Kidney (tissue), 14 donors: ENCODE results near the gene CEACAM16. TPM values are rescaled to one million over a fixed set of nuclear protein-coding genes. Genes with fewer than 3 reads are reported as not detected.

Experiments
- DNase-seq, 5 donors: peaks; one replicate each; pipeline ENCODE4 v3.0.0-alpha.2; 2013 to 2020
- FAIRE-seq: peaks from 2 replicates; lab custom pipeline; 2012; peaks lifted over from hg19 to GRCh38; lab: Jason Lieb, UNC
- H3K27ac ChIP-seq, 2 donors: one replicate each; pipeline ENCODE4 v1.7.0; 2013; ENCODE audit warnings: low read depth in 2 of 2, low read length in 2 of 2, inconsistent platforms in 1 of 2
- H3K27me3 ChIP-seq: one replicate; pipeline ENCODE4 v1.7.1; 2013; ENCODE audit warnings: low read length, inconsistent platforms; ENCODE audit not compliant: control insufficient read depth, insufficient read depth
- H3K36me3 ChIP-seq, 3 donors: one replicate each; pipeline versions ENCODE4 v1.7.0 to v1.7.1; 2013; ENCODE audit warnings: low read length in 3 of 3, control low read depth in 1 of 3, inconsistent platforms in 1 of 3; ENCODE audit not compliant: insufficient read depth in 3 of 3, control insufficient read depth in 2 of 3
- H3K4me1 ChIP-seq, 3 donors: one replicate each; pipeline versions ENCODE4 v1.7.0 to v1.7.1; 2013; ENCODE audit warnings: low read length in 3 of 3, inconsistent platforms in 1 of 3, low read depth in 1 of 3; ENCODE audit not compliant: control insufficient read depth in 2 of 3, insufficient read depth in 2 of 3
- H3K4me3 ChIP-seq, 3 donors: one replicate each; pipeline versions ENCODE4 v1.7.0 to v1.8.1; 2013; ENCODE audit warnings: low read length in 3 of 3, control low read depth in 1 of 3, inconsistent platforms in 1 of 3
- H3K9ac ChIP-seq, 3 donors: one replicate each; pipeline versions ENCODE4 v1.7.0 to v1.7.1; 2013; ENCODE audit warnings: low read length in 3 of 3, control low read depth in 1 of 3, inconsistent platforms in 1 of 3
- H3K9me3 ChIP-seq, 3 donors: one replicate each; pipeline versions ENCODE4 v1.7.0 to v1.7.1; 2013; ENCODE audit warnings: low read length in 3 of 3, control low read depth in 1 of 3, inconsistent platforms in 1 of 3; ENCODE audit not compliant: control insufficient read depth in 2 of 3, insufficient read depth in 1 of 3
- intact Hi-C: fragments of 100-400 bp; cut with DNase I; formaldehyde crosslinking; loops from one replicate; pipeline ENCODE4 v1.11.1; 2022
- polyA plus RNA-seq: library from polyadenylated mRNA; stranded (reverse); fragments of 350-450 nt; fragmentation: Illumina TruSeq; extraction: RNeasy Lipid Tissue Mini Kit (QIAGEN cat#74804); gene quantifications from one replicate; pipeline ENCODE4 v1.2.3, GENCODE V29; 2014; ENCODE audit warnings: low read depth, low replicate concordance; ENCODE audit not compliant: insufficient read depth
- total RNA-seq: library from RNA; stranded (reverse); fragmentation: NEBNext Ultra II Directional; extraction: Animal tissue kit (Norgen Biotek cat#: 25700); gene quantifications from one replicate; pipeline ENCODE4 v1.2.1, GENCODE V29; 2021
- TF ChIP-seq, protein P1 (sequence below): IDR thresholded peaks from 3 replicates; pipeline ENCODE4 v1.5.1; 2012; ENCODE audit warnings: mild to moderate bottlenecking, moderate library complexity, borderline replicate concordance; ENCODE audit not compliant: insufficient read depth; ENCODE audit errors: extremely low read depth
- donor health status: control.
- donor health status: control.
- donor health status: control.
- donor health status: control.
- donor health status: control.
- donor health status: DM: yes; HTN: yes; CAD: no.
- donor health status: Normal renal cell carcinoma (clear cell type).

CEACAM16 gene
- total and polyA plus RNA-seq, 2 donors from 2014 or later = not detected

DNA sequence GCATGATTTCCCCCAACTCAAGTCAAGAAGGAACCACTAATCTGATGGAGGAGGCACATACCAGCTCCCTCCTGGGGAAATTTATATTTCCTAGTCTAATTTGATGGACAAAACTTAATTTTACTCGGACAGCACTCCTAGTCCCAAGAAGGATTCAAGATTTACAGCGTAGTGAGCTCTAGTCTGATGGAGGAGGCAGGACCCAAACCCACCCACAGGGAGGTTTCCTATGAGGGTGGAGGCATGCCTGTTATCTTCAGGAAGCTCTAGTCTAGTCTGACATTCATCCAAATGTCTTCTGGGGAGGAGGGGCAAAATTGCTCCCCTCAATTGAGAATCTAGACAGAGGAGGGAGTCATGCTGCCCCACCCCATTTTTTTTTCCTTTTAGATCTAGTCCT, 39.2 kb downstream of the CEACAM16 start:
- no peak overlapping the region for H3K4me3 ChIP-seq
- peaks cover 0 to 17% (median 9%) of the 10 kb centered on the region in 3 donors for H3K4me1 ChIP-seq
- DNase-seq (no peak), FAIRE-seq (no peak)
- H3K9me3 ChIP-seq = no peaks in the 10 kb centered on the region
- no peak overlapping the region for H3K27ac ChIP-seq
- H3K9ac ChIP-seq = no peak overlapping the region
- no peaks in the 10 kb centered on the region for H3K27me3 ChIP-seq
- TF ChIP-seq, protein P1, sequence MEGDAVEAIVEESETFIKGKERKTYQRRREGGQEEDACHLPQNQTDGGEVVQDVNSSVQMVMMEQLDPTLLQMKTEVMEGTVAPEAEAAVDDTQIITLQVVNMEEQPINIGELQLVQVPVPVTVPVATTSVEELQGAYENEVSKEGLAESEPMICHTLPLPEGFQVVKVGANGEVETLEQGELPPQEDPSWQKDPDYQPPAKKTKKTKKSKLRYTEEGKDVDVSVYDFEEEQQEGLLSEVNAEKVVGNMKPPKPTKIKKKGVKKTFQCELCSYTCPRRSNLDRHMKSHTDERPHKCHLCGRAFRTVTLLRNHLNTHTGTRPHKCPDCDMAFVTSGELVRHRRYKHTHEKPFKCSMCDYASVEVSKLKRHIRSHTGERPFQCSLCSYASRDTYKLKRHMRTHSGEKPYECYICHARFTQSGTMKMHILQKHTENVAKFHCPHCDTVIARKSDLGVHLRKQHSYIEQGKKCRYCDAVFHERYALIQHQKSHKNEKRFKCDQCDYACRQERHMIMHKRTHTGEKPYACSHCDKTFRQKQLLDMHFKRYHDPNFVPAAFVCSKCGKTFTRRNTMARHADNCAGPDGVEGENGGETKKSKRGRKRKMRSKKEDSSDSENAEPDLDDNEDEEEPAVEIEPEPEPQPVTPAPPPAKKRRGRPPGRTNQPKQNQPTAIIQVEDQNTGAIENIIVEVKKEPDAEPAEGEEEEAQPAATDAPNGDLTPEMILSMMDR = no peak
- intact Hi-C loops = no loop called here
- H3K36me3 ChIP-seq = no peaks in the 10 kb centered on the region

DNA sequence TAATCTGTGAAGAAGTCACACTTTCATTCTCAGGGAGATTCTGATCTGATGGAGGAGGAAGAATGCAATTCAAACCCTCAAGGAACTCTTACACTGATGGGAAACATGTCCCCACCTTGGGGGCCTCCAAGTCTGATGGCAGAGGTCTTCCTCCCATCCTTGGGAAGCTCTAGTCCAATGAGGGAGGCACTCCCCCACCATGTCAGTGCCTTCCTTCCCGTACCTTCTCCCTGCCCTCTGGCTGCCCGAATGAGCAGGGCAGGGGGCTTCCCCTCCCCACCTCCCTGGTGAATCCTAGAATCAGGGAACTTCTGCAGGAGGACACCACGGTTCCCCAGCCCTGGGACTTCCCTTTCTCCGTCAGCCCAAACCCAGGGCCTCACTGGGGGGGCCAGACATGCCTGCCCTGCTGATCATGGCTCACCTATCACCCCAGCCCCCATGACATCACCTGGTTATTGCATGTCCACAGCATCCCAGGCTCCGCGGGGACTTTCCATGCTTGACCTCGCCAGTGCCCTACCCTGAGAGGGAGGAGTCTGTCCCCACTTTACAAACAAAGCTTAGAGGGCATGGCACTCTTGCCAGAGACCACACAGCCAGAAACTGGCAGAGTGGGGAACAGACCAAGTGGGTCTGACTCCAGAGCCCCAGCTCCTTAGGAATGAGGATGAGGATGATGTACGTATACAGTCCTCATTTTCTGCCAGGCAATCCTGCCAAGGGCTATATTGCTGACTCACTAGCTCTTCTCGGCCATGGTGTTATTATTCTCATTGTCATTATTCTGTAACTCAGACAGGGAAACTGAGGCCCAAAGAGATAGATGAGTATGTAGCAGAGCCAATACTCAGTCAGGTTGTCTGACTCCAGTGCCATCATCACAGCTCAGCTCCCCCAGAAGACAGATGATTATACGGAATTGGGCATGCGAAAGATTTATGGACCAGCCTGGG, 39.9 kb downstream of the CEACAM16 start:
- intact Hi-C loops = no loop called here
- peak in 1 of 5 donors; percentile 87 for DNase-seq

DNA sequence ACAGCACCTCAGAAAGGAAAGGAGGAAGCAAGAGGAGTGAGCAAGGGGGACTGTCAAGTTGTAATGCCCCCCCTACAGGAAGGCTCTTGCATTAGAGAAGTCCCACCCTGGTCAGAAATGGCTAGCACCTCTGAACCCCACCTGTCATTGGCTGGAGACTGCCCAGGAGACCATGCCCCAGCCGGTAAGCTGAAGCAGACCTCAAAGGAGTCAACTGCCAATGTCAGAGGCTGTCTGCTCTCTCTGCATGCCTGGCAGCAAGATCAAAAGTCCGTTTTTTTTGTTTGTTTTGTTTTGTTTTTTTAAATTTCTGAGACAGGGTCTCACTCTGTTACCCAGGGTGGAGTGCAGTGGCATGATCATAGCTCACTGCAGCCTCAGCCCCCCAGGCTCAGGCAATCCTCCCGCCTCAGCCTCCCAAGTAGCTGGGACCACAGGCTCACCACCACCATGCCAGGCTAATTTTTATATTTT, 41.4 kb downstream of the CEACAM16 start:
- Histone ChIP-seq H3K9me3 (no peaks in the 10 kb centered on the region), H3K27me3 (no peaks in the 10 kb centered on the region), H3K4me1 (peaks cover 0 to 19% (median 17%) of the 10 kb centered on the region in 3 donors), H3K27ac (no peak overlapping the region), H3K36me3 (no peaks in the 10 kb centered on the region), H3K9ac (no peak overlapping the region), H3K4me3 (no peak overlapping the region)
- TF ChIP-seq, protein P1 = no peak
- FAIRE-seq (no peak), DNase-seq (no peak)
- intact Hi-C loops = no loop called here

More for the DNA sequence above, 39.9 kb downstream of the CEACAM16 start:
- FAIRE-seq = no peak
- H3K4me1 ChIP-seq = peaks cover 0 to 17% (median 9%) of the 10 kb centered on the region in 3 donors
- no peaks in the 10 kb centered on the region for H3K36me3 ChIP-seq
- peak overlapping the region in 1 of 2 donors; percentile 11 for H3K27ac ChIP-seq
- H3K9ac ChIP-seq = no peak overlapping the region
- TF ChIP-seq, protein P1 = no peak
- no peaks in the 10 kb centered on the region for H3K9me3 ChIP-seq
- no peak overlapping the region for H3K4me3 ChIP-seq
- no peaks in the 10 kb centered on the region for H3K27me3 ChIP-seq
